ENCODE data around the gene DPP10.
A peak's percentile ranks its signal among the peaks of the same experiment; 100 is the strongest.
"Not testable (repeated sequence)": the region's sequence is repeated elsewhere in the genome, so short reads cannot be mapped to it uniquely, and the experiment has no call there.

The DPP10 gene

DNA sequence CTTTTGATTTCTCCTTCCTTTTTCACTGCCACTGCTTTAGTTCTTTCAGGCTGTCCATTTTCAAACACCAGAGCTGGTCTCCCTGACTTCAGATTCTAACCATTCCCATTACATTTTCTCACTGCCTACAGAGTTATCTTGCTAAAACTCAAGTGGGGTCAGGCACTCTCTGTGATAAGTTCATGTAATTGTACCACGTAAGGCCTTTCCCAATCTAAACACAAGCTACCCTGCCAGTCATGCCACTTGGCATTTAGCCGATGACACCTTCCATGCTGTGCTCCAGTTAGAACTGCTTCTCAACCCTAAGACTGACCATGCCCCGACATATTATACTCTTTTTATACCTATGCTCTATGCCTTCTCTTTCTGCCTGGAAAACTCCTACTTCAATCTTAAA lies 592.4 kb downstream of the DPP10 start:
- no peak for DNase-seq

GRCh38 chr2:115036818-115037217 lies 594.4 kb downstream of the DPP10 start:
- peak; percentile 75 for DNase-seq

DNA sequence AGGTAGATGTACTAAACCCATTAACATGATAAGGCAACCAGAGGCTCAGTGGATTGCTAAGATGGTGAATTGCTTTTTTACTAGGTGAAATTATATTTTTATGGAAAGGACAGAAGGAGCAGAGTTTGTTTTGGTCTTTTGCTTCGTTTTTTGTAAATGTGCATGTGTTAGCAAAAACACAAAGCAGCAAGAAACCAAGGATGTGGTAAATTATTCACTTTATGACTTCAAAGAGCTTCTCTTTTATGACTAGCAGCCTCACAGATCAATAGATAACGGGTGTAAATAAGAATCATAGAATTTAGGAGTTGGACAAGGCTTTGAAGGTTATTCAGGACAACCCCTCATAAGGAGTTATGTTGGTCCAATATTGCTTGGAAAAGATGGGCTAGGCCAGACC lies 615.0 kb downstream of the DPP10 start:
- DNase-seq: no peak

DNA sequence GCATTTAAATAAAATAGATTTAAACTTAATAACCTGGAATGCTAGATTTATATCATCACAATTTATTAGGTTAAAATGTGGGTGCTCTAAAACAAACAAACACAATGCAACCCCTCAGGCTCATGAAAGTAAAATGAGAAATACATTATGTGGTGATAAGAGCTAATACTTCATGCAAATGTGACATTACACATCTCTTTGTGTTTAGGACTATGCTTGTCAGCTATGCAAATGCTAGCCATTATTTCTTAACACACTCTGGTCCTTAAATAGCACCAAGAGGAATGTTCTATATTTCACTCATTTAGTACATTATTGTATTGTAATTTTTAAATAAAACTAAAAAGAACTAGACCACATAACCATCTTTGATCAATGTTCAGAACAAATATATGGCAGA lies 627.6 kb downstream of the DPP10 start:
- no peak for DNase-seq

GRCh38 chr2:115071534-115071933 lies 629.1 kb downstream of the DPP10 start:
- DNase-seq: no peak

GRCh38 chr2:115075800-115076199 lies 633.4 kb downstream of the DPP10 start:
- DNase-seq: no peak

- no peak for DNase-seq
Measured at GRCh38 chr2:115077626-115078025, 635.2 kb downstream of the DPP10 start.

GRCh38 chr2:115083225-115083624 lies 640.8 kb downstream of the DPP10 start:
- DNase-seq: peak; percentile 76

GRCh38 chr2:115083711-115084110 lies 641.3 kb downstream of the DPP10 start:
- no peak for DNase-seq

DNA sequence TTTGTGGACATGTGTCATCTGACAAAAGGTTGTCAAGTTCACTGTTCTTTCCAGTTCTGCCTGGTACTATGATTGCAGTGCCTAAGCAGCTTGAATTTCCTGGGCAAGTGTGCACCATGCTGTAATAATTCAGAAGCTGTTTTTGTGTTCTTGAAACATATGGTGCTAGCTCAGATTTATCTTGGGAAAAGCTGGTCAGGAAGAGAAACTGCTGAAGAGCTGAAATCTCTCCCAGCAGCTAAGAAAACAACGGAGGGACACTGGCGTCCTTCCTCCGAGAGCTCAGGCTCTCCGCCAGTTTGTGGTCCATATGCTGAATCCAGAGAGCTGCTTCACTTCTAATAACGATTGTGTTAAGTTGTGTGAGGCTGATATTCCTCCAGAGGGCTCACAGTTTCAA lies 642.0 kb downstream of the DPP10 start:
- peak; percentile 45 for DNase-seq

GRCh38 chr2:115086051-115086620 lies 643.7 kb downstream of the DPP10 start:
- not testable (repeated sequence) for DNase-seq

- no peak for DNase-seq
Measured at GRCh38 chr2:115094441-115094840, 652.0 kb downstream of the DPP10 start.

GRCh38 chr2:115105966-115106365 lies 663.5 kb downstream of the DPP10 start:
- no peak for DNase-seq

- DNase-seq: no peak
Measured at GRCh38 chr2:115115135-115115534, 672.7 kb downstream of the DPP10 start.

DNA sequence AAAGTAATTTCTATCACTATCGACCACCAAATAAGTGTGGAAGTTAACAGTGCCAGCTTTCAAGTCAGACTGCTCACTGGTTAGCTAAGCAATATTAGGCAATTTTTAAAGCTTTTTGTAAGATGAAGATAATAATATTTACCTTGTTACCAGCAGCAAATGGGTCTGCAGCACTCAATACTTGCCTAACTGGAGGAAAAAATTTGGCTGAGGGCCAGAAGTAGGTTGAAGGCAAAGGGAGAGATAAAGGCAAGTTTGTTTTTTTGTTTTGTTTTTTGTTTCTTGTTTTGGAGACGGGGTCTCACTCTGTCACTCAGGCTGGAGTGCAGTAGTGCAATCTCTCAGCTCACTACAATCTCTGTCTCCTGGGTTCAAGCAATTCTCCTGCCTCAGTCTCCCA lies 675.9 kb downstream of the DPP10 start:
- DNase-seq: no peak

GRCh38 chr2:115119086-115119485 lies 676.6 kb downstream of the DPP10 start:
- no peak for DNase-seq

DNA sequence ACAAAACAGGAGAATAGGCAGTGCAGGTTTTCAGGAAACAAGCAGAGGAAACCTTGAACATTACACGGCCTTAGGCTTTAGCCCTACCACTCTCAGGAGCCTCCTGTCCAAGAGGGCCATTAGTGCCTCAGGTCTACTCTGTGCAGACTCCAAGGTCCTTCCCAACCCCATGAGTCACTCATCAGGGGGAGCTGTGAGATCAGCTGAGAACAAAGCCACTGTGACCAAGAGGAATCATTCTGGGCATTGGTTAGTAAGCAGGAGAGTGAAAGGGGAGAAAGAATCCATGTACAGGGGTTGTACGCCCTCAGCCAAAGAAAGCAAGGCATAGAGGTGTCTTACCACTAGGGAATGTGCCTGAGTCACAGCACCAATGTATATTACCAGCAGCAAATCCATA lies 680.3 kb downstream of the DPP10 start:
- no peak for DNase-seq

- no peak for DNase-seq
Measured at GRCh38 chr2:115124817-115125216, 682.4 kb downstream of the DPP10 start.

GRCh38 chr2:115129536-115129935 lies 687.1 kb downstream of the DPP10 start:
- no peak for DNase-seq

DNA sequence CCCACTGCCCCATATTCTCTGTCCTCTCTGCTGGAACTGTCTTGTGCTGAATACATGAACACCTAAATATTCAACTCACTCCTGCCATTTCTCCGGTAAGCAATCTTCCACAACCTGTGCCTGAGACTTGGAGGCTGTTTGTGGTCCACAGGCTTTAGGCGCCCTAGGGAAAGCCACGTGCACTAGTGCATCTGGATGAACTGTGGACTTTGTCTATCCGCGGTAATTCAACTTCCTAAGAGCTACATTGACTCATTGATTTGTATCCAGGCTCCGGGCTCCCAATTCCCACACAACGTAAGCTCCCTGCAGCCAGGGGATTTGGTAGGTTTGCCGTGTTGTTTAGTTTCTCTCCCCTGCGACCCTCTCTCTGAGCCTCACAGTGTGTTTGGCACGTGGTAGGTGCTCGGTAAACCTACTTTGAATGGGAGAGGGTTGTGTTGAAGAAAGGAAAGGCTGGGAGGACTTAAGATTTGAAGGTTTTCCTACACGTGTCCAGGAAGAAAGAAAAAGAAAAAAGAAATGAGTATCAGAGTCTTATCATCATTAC lies 718.2 kb downstream of the DPP10 start:
- DNase-seq: peak; percentile 83

DNA sequence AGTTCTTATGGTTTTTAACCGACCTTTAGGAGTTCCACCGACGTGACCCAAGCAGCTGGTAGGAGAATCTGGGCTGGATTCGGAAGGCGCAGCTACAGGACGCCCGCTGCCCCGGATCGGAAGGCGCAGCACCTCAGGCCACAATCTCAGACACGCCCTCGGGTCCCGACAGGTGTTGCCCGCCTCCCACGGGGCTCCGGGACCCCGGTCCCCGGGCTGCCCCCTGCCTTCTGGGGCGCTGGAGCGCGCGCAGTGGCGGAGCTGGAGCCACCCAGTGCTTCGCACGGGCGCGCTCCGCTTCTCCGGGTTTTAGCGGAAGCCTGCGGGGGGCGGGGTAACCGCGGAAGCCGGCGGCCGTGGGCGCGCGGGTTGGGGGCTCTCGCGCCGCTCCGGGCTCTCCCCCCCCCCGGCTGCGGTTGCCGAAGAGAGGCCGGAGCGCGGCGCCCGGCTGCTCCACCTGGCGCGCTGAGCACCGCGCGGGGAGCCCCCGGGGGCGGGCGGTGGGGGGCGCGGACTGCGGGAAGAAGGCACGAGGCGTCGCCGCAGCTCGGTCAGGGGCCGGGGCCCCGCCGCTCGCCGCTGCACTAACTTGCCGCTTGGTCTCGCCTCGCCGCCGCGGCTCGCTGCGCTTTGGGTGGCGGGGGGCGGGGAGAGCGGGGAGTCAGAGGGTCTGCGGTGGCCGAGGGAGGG lies 718.8 kb downstream of the DPP10 start:
- DNase-seq: peak; percentile 93

DNA sequence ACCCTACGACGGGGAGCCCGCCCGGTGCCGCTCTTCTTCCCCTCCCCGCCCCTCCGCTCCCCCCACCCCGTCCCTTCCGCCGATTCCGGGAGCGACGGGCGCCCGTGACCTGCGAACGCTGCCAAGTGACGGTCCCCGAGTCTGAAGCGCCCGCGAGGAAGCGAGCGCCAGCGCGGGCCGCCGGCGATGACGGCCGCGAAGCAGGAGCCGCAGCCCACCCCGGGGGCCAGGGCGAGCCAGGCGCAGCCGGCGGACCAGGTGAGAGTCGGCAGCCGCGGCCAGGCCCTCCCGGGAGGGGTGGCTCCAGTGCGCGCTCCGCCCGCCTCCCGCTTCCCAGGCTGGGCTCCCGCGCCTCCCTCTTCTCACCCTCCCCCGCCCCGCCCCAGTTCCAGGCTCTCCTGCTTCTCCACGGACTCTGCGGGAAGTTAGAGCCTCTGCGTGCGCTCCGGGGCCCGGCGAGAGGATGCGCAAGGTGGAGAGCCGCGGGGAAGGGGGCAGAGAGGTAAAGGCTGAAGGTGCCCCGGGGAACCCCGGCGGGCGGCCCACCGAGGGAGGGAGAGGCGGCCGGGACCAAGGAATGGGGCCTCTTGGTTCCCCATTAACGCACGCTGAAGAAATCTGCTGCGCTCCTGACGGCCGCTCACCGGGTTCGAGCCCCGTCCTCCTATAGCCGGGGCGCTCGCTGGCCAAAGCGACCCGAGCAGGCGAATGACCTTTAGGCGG lies 719.5 kb downstream of the DPP10 start:
- peak; percentile 81 for DNase-seq

DNA sequence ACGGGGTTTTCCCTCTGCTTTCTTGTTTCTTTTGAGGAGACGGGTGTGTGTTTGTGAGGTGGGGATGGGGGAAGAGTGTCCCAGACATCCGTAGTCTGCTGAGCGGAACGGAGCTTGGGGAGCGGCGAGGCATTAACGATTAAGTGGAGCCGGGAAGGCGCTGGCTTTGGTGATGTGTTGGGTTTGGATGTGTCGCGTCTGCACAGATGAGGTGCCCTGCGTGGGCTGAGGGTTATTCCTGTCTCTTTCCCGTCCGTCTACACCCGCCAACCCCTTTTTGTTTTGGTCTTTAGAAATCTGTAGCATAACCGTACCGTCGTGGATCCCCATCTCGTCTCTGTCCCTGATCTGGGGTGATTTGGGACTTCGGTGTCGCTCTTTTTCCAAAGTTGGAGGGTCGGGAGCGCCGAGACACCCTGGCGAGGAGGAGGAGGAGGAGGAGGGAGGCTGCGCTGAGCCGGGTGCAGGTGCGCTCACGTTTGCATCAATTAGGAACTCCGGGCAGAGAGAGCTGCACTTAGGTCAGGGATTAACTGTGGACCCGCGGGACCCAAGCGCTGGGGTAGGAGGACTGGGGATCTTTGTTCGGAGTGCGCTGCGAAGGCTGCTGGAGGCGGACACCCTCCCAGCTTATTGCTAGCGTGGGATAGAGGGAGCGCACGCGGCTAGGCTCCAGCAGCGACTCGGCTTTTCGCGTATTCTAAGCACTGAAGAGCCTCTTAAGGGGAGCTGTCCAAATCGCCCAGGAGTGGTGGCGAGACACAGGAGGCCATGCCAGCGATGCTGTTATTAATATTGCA lies 720.3 kb downstream of the DPP10 start:
- peak; percentile 75 for DNase-seq
